Subcutaneous abdominal adipose tissue (tissue), 5 donors: ENCODE data around the gene INIP.

Experiments
- H3K27ac ChIP-seq: one replicate; pipeline ENCODE4 v1.7.0; 2013; ENCODE audit warnings: low read depth, mild to moderate bottlenecking, inconsistent platforms, low read length, moderate library complexity
- H3K27me3 ChIP-seq, 5 donors: one replicate each; pipeline ENCODE4 v1.7.0; 2013; ENCODE audit warnings: low read length in 5 of 5, inconsistent platforms in 1 of 5; ENCODE audit not compliant: control insufficient read depth in 5 of 5, insufficient read depth in 4 of 5
- H3K36me3 ChIP-seq, 5 donors: one replicate each; pipeline ENCODE4 v1.7.0; 2013; ENCODE audit warnings: low read length in 5 of 5; ENCODE audit not compliant: control insufficient read depth in 5 of 5, insufficient read depth in 5 of 5
- H3K4me1 ChIP-seq, 5 donors: one replicate each; pipeline ENCODE4 v1.7.0; 2013; ENCODE audit warnings: low read length in 5 of 5, mild to moderate bottlenecking in 3 of 5, moderate library complexity in 1 of 5; ENCODE audit not compliant: control insufficient read depth in 5 of 5, insufficient read depth in 5 of 5
- H3K4me3 ChIP-seq, 5 donors: one replicate each; pipeline ENCODE4 v1.7.0; 2013; ENCODE audit warnings: low read length in 5 of 5, low read depth in 1 of 5
- H3K9ac ChIP-seq, 5 donors: one replicate each; pipeline ENCODE4 v1.7.0; 2013; ENCODE audit warnings: low read length in 5 of 5, mild to moderate bottlenecking in 4 of 5, moderate library complexity in 3 of 5
- H3K9me3 ChIP-seq, 5 donors: one replicate each; pipeline ENCODE4 v1.7.0; 2013; ENCODE audit warnings: low read length in 5 of 5; ENCODE audit not compliant: control insufficient read depth in 5 of 5
- donor health status: healthy.
- donor health status: healthy.
- donor health status: healthy.
- donor health status: healthy.
- donor health status: healthy.

INIP gene

DNA sequence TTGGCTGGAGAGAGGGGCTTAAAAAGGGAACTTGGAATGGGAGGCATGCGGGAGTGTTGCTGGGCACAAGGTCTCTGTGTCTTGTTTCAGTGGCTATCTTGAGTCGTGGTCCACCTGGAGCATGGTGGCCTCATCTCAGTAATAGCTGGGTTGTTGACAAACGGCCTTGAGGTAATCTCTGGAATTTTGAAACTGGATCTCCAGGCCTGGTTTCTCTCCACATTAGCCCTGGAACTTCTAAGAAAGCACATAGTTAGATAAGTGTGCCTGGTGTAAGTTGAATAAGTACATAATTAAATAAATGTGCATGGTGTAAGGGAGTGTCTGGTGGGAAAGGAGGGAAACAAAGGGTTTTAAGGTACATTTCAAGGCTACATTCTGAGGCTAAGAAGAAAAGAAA lies 62.2 kb downstream of the INIP start:
- Histone ChIP-seq H3K27ac (no peak overlapping the region), H3K36me3 (peaks cover 0 to 9% (median 6%) of the 10 kb centered on the region in 5 donors), H3K27me3 (no peaks in the 10 kb centered on the region), H3K9me3 (no peaks in the 10 kb centered on the region), H3K4me3 (no peak overlapping the region), H3K9ac (no peak overlapping the region), H3K4me1 (peaks cover 0 to 2% (median 0%) of the 10 kb centered on the region in 5 donors)

DNA sequence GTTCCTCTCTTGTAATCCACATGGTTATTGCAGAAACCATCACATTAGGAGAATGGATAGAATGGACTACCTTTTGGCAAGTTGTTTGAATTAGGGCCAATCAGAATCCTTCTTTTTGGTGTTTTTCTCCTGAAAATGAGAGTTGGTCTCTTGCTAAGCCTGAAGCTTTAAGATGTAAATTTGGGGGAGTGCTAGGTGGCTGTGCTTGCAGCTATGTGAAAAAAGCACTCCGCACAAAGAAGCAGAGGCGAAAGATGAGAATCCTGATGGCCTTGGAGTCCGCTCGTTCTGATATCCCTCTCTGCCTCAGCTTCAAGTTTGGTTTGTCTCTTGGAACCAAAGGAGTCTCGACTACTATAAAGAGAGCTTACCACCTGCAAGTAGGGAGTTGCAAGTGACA lies 63.6 kb downstream of the INIP start:
- H3K4me1 ChIP-seq: no peaks in the 10 kb centered on the region
- peaks cover 0 to 4% (median 0%) of the 10 kb centered on the region in 5 donors for H3K9me3 ChIP-seq
- peaks cover 0 to 2% (median 1%) of the 10 kb centered on the region in 5 donors for H3K36me3 ChIP-seq
- H3K27me3 ChIP-seq: no peaks in the 10 kb centered on the region
- H3K27ac ChIP-seq: no peak overlapping the region
- no peak overlapping the region for H3K4me3 ChIP-seq
- H3K9ac ChIP-seq: no peak overlapping the region

DNA sequence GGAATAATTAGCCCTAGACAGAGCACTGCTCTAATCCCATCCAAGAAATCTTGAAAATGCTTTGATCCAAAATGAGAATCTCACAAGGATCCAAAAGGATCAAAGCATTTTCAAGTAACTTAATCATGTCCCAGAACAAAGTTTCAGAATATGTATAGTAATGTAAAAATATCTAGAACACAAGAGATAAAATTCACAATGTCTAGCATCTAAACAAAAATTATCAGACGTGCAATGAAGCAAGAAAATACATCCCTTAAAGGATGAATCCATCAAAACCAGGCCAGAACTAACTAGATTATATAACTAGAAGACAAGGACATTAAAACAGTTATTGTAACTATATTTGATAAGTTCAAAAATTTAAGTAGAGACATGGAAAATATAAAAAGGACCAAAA lies 69.3 kb downstream of the INIP start:
- peaks cover 0 to 4% (median 0%) of the 10 kb centered on the region in 5 donors for H3K36me3 ChIP-seq
- H3K4me1 ChIP-seq: no peaks in the 10 kb centered on the region
- no peaks in the 10 kb centered on the region for H3K27me3 ChIP-seq
- H3K9me3 ChIP-seq: peaks cover 0 to 13% (median 6%) of the 10 kb centered on the region in 5 donors
- no peak overlapping the region for H3K27ac ChIP-seq
- no peak overlapping the region for H3K4me3 ChIP-seq
- no peak overlapping the region for H3K9ac ChIP-seq

DNA sequence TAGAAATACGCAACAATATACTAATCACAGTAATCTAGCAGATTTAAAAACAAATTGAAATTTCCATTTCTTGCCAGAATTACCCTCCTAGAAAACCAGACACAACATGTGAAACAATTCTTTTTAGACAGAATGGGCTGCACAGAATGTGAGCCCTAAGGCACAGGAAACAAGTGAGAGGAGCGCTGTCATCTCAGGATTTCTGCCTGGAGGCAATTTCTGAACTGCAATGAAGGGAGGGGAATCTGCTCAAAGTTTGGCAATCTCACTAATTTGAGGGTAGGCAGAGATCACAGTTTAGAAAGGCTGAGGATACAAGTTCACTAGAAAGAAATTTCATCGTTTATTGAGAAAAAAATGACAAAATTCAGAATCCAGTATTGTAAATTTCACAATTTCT lies 70.3 kb downstream of the INIP start:
- no peaks in the 10 kb centered on the region for H3K4me1 ChIP-seq
- no peak overlapping the region for H3K4me3 ChIP-seq
- peaks cover 0 to 13% (median 6%) of the 10 kb centered on the region in 5 donors for H3K9me3 ChIP-seq
- H3K36me3 ChIP-seq: peaks cover 0 to 4% (median 0%) of the 10 kb centered on the region in 5 donors
- H3K27me3 ChIP-seq: no peaks in the 10 kb centered on the region
- no peak overlapping the region for H3K27ac ChIP-seq
- H3K9ac ChIP-seq: no peak overlapping the region

GRCh38 chr9:112642126-112642525 lies 75.8 kb downstream of the INIP start:
- H3K27ac ChIP-seq: no peak overlapping the region
- H3K4me1 ChIP-seq: no peaks in the 10 kb centered on the region
- peaks cover 0 to 15% (median 13%) of the 10 kb centered on the region in 5 donors for H3K9me3 ChIP-seq
- no peaks in the 10 kb centered on the region for H3K27me3 ChIP-seq
- H3K4me3 ChIP-seq: no peak overlapping the region
- no peaks in the 10 kb centered on the region for H3K36me3 ChIP-seq
- no peak overlapping the region for H3K9ac ChIP-seq

GRCh38 chr9:112640311-112640710 lies 77.6 kb downstream of the INIP start:
- H3K9ac ChIP-seq: no peak overlapping the region
- H3K27ac ChIP-seq: no peak overlapping the region
- H3K9me3 ChIP-seq: peaks cover 0 to 15% (median 13%) of the 10 kb centered on the region in 5 donors
- H3K4me1 ChIP-seq: no peaks in the 10 kb centered on the region
- H3K4me3 ChIP-seq: no peak overlapping the region
- H3K27me3 ChIP-seq: no peaks in the 10 kb centered on the region
- no peaks in the 10 kb centered on the region for H3K36me3 ChIP-seq
